H1 (cell line): ENCODE results near the gene TCF21. TPM values are rescaled to one million over a fixed set of nuclear protein-coding genes. Genes with fewer than 3 reads are reported as not detected.
A peak's percentile ranks its signal among the peaks of the same experiment; 100 is the strongest.

ENCODE experiments used
- CTCF ChIA-PET: fragments of 300-600 bp; sonication (Branson Sonifier 250); formaldehyde crosslinking; loops from one replicate; lab custom pipeline; 2021; ENCODE audit not compliant: partially characterized antibody; lab: Charles Lee
- POLR2A ChIA-PET: fragments of 300-600 bp; sonication (Branson Sonifier 250); formaldehyde crosslinking; loops from one replicate; lab custom pipeline; 2021; ENCODE audit warnings: inconsistent platforms; ENCODE audit not compliant: partially characterized antibody; lab: Charles Lee
- DNase-seq, 2 experiments: peaks; one replicate each; pipeline versions ENCODE4 v3.0.0 to v3.0.0-alpha.2; 2010 to 2022; ENCODE audit warnings: low spot score in 2 of 2, low read depth in 1 of 2, mixed read lengths in 1 of 2
- FAIRE-seq: peaks from 2 replicates; lab custom pipeline; 2011; peaks lifted over from hg19 to GRCh38; lab: Jason Lieb, UNC
- H2AFZ ChIP-seq: 2 replicates; pipeline ENCODE4 v1.8.1; 2012; ENCODE audit warnings: low read length, inconsistent platforms
- H2AK5ac ChIP-seq: 2 replicates; pipeline ENCODE4 v1.6.1; 2013; ENCODE audit warnings: low read depth, low read length
- H2BK120ac ChIP-seq: replicated peaks from 2 replicates; pipeline ENCODE3; 2013; ENCODE audit warnings: low read depth, low read length, inconsistent platforms
- H2BK12ac ChIP-seq: 2 replicates; pipeline ENCODE4 v1.6.1; 2013; ENCODE audit warnings: low read depth, low read length
- H2BK15ac ChIP-seq: 2 replicates; pipeline ENCODE4 v1.6.1; 2013; ENCODE audit warnings: low read length
- H2BK20ac ChIP-seq: 2 replicates; pipeline ENCODE4 v1.6.1; 2013; ENCODE audit warnings: low read length
- H2BK5ac ChIP-seq: 2 replicates; pipeline ENCODE4 v1.6.1; 2013; ENCODE audit warnings: low read depth, low read length
- H3K14ac ChIP-seq: 2 replicates; pipeline ENCODE4 v1.6.1; 2013; ENCODE audit warnings: inconsistent platforms; ENCODE audit not compliant: insufficient read length
- H3K18ac ChIP-seq: 2 replicates; pipeline ENCODE4 v1.6.1; 2013; ENCODE audit warnings: low read length; ENCODE audit errors: extremely low read depth
- H3K23ac ChIP-seq: 2 replicates; pipeline ENCODE4 v1.6.1; 2013; ENCODE audit warnings: inconsistent platforms; ENCODE audit not compliant: insufficient read length
- H3K23me2 ChIP-seq: 2 replicates; pipeline ENCODE4 v1.6.1; 2013; ENCODE audit warnings: low read depth, low read length
- H3K27ac ChIP-seq: 2 replicates; pipeline ENCODE4 v1.6.1; 2011; ENCODE audit warnings: low read depth, low read length, inconsistent platforms
- H3K27me3 ChIP-seq, 4 experiments: replicated peaks in 1 of 4; 1 replicate in 1 of 4; 2 replicates in 3 of 4; pipeline versions ENCODE4 v1.6.1 to v1.8.1; 2011 to 2013; ENCODE audit warnings: low read length in 3 of 4, mild to moderate bottlenecking in 3 of 4, inconsistent platforms in 2 of 4, mixed read lengths in 2 of 4, moderate library complexity in 1 of 4; ENCODE audit not compliant: control insufficient read depth in 3 of 4, insufficient read depth in 3 of 4; ENCODE audit errors: extremely low read depth in 1 of 4
- H3K36me3 ChIP-seq, 4 experiments: 2 replicates each; pipeline versions ENCODE4 v1.6.1 to v1.8.1; 2011 to 2013; ENCODE audit warnings: mild to moderate bottlenecking in 4 of 4, low read length in 3 of 4, moderate library complexity in 2 of 4, control low read depth in 1 of 4, inconsistent platforms in 1 of 4; ENCODE audit not compliant: insufficient read depth in 4 of 4, control insufficient read depth in 2 of 4
- H3K4ac ChIP-seq: replicated peaks from 2 replicates; pipeline ENCODE3; 2013; ENCODE audit warnings: low read length, low read depth, mixed read lengths, inconsistent platforms; ENCODE audit not compliant: insufficient read length
- H3K4me1 ChIP-seq, 4 experiments: replicated peaks in 1 of 4; 1 replicate in 1 of 4; 2 replicates in 3 of 4; pipeline versions ENCODE4 v1.6.1 to v1.8.1; 2011 to 2013; ENCODE audit warnings: low read length in 3 of 4, inconsistent platforms in 2 of 4, mixed read lengths in 1 of 4; ENCODE audit not compliant: insufficient read depth in 4 of 4, control insufficient read depth in 3 of 4
- H3K4me2 ChIP-seq, 2 experiments: 2 replicates each; pipeline versions ENCODE4 v1.6.1 to v1.8.1; 2011 to 2013; ENCODE audit warnings: low read depth in 2 of 2, low read length in 2 of 2, control low read depth in 1 of 2, inconsistent platforms in 1 of 2, mild to moderate bottlenecking in 1 of 2; ENCODE audit not compliant: insufficient read depth in 1 of 2
- H3K4me3 ChIP-seq, 4 experiments: fragments of 200-600, 300-600 bp in 1 of 4; sonication (generic), shearing (Covaris generic), sonication (Bioruptor Twin) in 1 of 4; 2 replicates each; pipeline versions ENCODE4 v1.5.1 to v1.8.1; 2011 to 2016; ENCODE audit warnings: low read length in 4 of 4, low read depth in 3 of 4, control low read depth in 2 of 4, inconsistent platforms in 2 of 4, mild to moderate bottlenecking in 2 of 4, mixed read lengths in 1 of 4, moderate library complexity in 1 of 4; ENCODE audit not compliant: insufficient read depth in 2 of 4; ENCODE audit errors: extremely low read depth in 1 of 4
- H3K56ac ChIP-seq: replicated peaks from 2 replicates; pipeline ENCODE3; 2013; ENCODE audit warnings: low read depth, mild to moderate bottlenecking, mixed read lengths, low read length, inconsistent platforms; ENCODE audit not compliant: insufficient read length
- H3K79me1 ChIP-seq: 2 replicates; pipeline ENCODE4 v1.6.1; 2013; ENCODE audit warnings: low read depth, low read length, control low read depth
- H3K79me2 ChIP-seq, 2 experiments: 2 replicates each; pipeline versions ENCODE4 v1.6.1 to v1.8.1; 2012 to 2013; ENCODE audit warnings: low read length in 2 of 2, mild to moderate bottlenecking in 2 of 2, inconsistent platforms in 1 of 2; ENCODE audit not compliant: insufficient read depth in 2 of 2, control insufficient read depth in 1 of 2
- H3K9ac ChIP-seq, 4 experiments: replicated peaks in 1 of 4; 1 replicate in 1 of 4; 2 replicates in 3 of 4; pipeline versions ENCODE4 v1.6.1 to v1.8.1; 2011 to 2013; ENCODE audit warnings: low read depth in 3 of 4, low read length in 3 of 4, control low read depth in 2 of 4, mild to moderate bottlenecking in 2 of 4, moderate library complexity in 2 of 4, inconsistent platforms in 1 of 4; ENCODE audit errors: extremely low read depth in 1 of 4
- H3K9me3 ChIP-seq, 2 experiments: 2 replicates each; pipeline versions ENCODE4 v1.6.1 to v1.8.1; 2012 to 2013; ENCODE audit warnings: mild to moderate bottlenecking in 2 of 2, moderate library complexity in 2 of 2, control low read depth in 1 of 2, inconsistent platforms in 1 of 2, low read depth in 1 of 2, low read length in 1 of 2, mixed read lengths in 1 of 2; ENCODE audit not compliant: insufficient read depth in 2 of 2
- H4K20me1 ChIP-seq, 2 experiments: replicated peaks in 1 of 2; 2 replicates each; pipeline versions ENCODE3 to v1.8.1; 2011 to 2013; ENCODE audit warnings: inconsistent platforms in 2 of 2, low read length in 2 of 2, mild to moderate bottlenecking in 1 of 2; ENCODE audit not compliant: insufficient read depth in 2 of 2, control insufficient read depth in 1 of 2
- H4K5ac ChIP-seq: 2 replicates; pipeline ENCODE4 v1.6.1; 2013; ENCODE audit warnings: low read length, low read depth, mixed read lengths, inconsistent platforms; ENCODE audit not compliant: insufficient read length
- H4K8ac ChIP-seq: 2 replicates; pipeline ENCODE4 v1.8.0; 2013; ENCODE audit warnings: mild to moderate bottlenecking, moderate library complexity, low read length, inconsistent platforms; ENCODE audit not compliant: insufficient read depth; ENCODE audit errors: extremely low read depth
- H4K91ac ChIP-seq: replicated peaks from 2 replicates; pipeline ENCODE3; 2013; ENCODE audit warnings: low read length, mixed read lengths, inconsistent platforms; ENCODE audit not compliant: insufficient read length
- BACH1 ChIP-seq: IDR thresholded peaks from 2 replicates; pipeline ENCODE4 v1.6.1; 2012; ENCODE audit warnings: low read length, improper control_type of control experiment
- CHD1 ChIP-seq: IDR thresholded peaks from 2 replicates; pipeline ENCODE4 v1.6.1; 2012; ENCODE audit warnings: low read depth, low read length, improper control_type of control experiment
- EGR1 ChIP-seq: IDR thresholded peaks from 2 replicates; pipeline ENCODE4 v1.6.1; 2011; ENCODE audit warnings: low read depth, low read length, borderline replicate concordance
- POLR2AphosphoS5 ChIP-seq: IDR thresholded peaks from 2 replicates; pipeline ENCODE4 v1.6.1; 2011; ENCODE audit warnings: low read depth, low read length
- RNF2 ChIP-seq: fragments of 200-900, 300-1000 bp; sonication (generic); IDR thresholded peaks from 2 replicates; pipeline ENCODE4 v1.7.1; 2016; ENCODE audit warnings: borderline replicate concordance, low read depth, mild to moderate bottlenecking, antibody characterized with exemption, low read length; ENCODE audit not compliant: poor library complexity, severe bottlenecking; ENCODE audit errors: missing control alignments
- RXRA ChIP-seq: IDR thresholded peaks from 2 replicates; pipeline ENCODE4 v1.6.1; 2011; ENCODE audit warnings: low read depth, mild to moderate bottlenecking, low read length, moderate library complexity; ENCODE audit not compliant: insufficient read depth
- SIN3A ChIP-seq, 2 experiments: IDR thresholded peaks in 1 of 2; conservative IDR thresholded peaks in 1 of 2; 2 replicates each; pipeline ENCODE4 v1.6.1; 2011 to 2012; ENCODE audit warnings: low read length in 2 of 2, improper control_type of control experiment in 1 of 2, low read depth in 1 of 2, mild to moderate bottlenecking in 1 of 2
- SIRT6 ChIP-seq: IDR thresholded peaks from one replicate; pipeline ENCODE4 v1.7.1; 2012; ENCODE audit warnings: low read length, inconsistent platforms
- SP1 ChIP-seq: IDR thresholded peaks from 2 replicates; pipeline ENCODE4 v1.6.1; 2011; ENCODE audit warnings: low read depth, low read length
- TAF1 ChIP-seq: IDR thresholded peaks from 2 replicates; pipeline ENCODE4 v1.6.1; 2011; ENCODE audit warnings: mild to moderate bottlenecking, low read depth, low read length
- TEAD4 ChIP-seq: IDR thresholded peaks from 2 replicates; pipeline ENCODE4 v1.6.1; 2012; ENCODE audit warnings: low read depth, low read length, inconsistent platforms, mixed read lengths
- ZNF274 ChIP-seq: IDR thresholded peaks from 2 replicates; pipeline ENCODE4 v1.7.0; 2012; ENCODE audit warnings: low read length, borderline replicate concordance; ENCODE audit errors: extremely low read depth
- WGBS, 2 experiments: shearing (Covaris generic) in 1 of 2; methylation state at CpG; one replicate each; pipeline versions ENCODE4 v1.1.6 to v1.1.7; 2013 to 2015; ENCODE audit warnings: low lambda C conversion rate in 2 of 2, mixed read lengths in 2 of 2, inconsistent platforms in 1 of 2, low coverage in 1 of 2, missing lambda C conversion rate in 1 of 2; ENCODE audit not compliant: insufficient replicate concordance in 2 of 2, insufficient coverage in 1 of 2, insufficient read length in 1 of 2; ENCODE audit errors: extremely low coverage in 1 of 2, missing lambda C conversion rate in 1 of 2; 5-methylcytosine and 5-hydroxymethylcytosine counted together
- polyA plus RNA-seq, 7 experiments: library from polyadenylated mRNA; depleted of rRNA in 3 of 7; stranded (reverse) in 5 of 7; unstranded in 2 of 7; fragments of >200 nt in 5 of 7; fragments of 200-250 nt in 2 of 7; gene quantifications; 1 replicate in 5 of 7; 2 replicates in 1 of 7; 4 replicates in 1 of 7; pipeline versions ENCODE4 v1.2.1 to v1.2.3, GENCODE V29; 2011 to 2013; ENCODE audit warnings: missing spikeins in 2 of 7, mixed read lengths in 2 of 7
- total RNA-seq: library from RNA; stranded (reverse); fragmentation: NEBNext Ultra II Directional; extraction: Animal tissue kit (Norgen Biotek cat#: 25700); gene quantifications from 2 replicates; pipeline ENCODE4 v1.2.1, GENCODE V29; 2021

Gene TCF21
- total and polyA plus RNA-seq, 2 of the 8 experiments (the other 6 are each of a cell fraction or from before 2014, with no cell fraction given) = 0.05 to 0.09 TPM

DNA sequence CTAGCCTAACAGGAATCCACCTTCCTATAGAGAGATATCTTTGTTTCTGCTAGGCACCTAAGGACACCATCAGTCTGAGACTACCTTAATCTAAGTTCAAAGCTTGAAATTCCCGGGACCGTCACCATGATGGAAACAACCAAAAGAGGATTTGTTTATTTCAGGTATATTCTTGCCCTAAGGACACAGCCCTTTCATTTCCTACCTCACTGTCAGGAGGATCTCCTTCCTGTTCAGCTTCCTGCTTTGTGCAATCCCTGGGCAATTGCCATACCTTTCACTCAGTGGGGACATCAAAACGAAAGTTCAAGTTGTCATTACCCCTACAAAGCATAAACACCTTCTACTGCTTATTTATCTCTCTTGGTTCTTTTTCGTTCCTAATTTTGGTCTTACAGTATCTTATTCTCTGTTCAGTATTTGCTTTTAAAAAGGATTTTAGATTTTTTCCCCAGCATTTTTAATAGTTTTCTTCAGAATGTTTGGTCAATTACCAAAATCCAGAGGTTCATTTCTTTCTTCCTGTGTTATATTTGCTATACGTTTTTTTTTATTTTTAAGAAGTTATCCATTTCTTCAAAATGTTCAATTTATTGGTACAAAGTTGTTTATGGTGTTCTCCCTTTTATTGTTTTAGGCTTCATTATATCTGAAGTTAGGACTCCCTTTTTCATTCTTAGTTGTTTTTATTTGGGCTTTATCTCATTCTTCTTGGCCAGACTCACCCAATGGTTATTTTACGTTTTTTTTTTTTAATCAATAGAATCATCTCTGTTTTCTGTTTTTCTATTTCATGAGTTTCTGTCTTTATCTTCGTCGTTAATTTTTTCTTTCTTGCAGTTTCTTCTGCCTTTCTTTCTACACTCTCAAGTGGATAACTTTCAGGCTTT lies 51.1 kb downstream of the TCF21 start:
- Histone ChIP-seq H4K91ac (no peak overlapping the region), H3K4me1 (no peaks in the 10 kb centered on the region), H2AFZ (0 out of 2 replicates have a peak overlapping the region, but pooled peaks have one; percentile 36), H3K56ac (no peak overlapping the region), H3K27me3 (no peaks in the 10 kb centered on the region), H4K8ac (no peak overlapping the region), H2BK12ac (no peak overlapping the region), H4K20me1 (no peaks in the 10 kb centered on the region), H3K9ac (no peak overlapping the region), H3K23me2 (no peaks in the 10 kb centered on the region), H2AK5ac (no peak overlapping the region), H3K79me1 (no peaks in the 10 kb centered on the region), H3K27ac (no peak overlapping the region), H3K36me3 (no peaks in the 10 kb centered on the region), H3K79me2 (no peaks in the 10 kb centered on the region), H3K4me2 (no peak overlapping the region), H2BK5ac (no peak overlapping the region), H3K4me3 (no peak overlapping the region), H3K18ac (no peak overlapping the region), H3K23ac (no peak overlapping the region), H4K5ac (no peak overlapping the region), H2BK20ac (no peak overlapping the region), H2BK15ac (no peak overlapping the region), H3K14ac (no peak overlapping the region), H3K9me3 (no peaks in the 10 kb centered on the region), H2BK120ac (no peak overlapping the region), H3K4ac (peak overlapping the region; percentile 32)
- TF ChIP-seq RXRA (no peak), TEAD4 (no peak), CHD1 (no peak), ZNF274 (no peak), RNF2 (no peak), SP1 (no peak), TAF1 (no peak), SIRT6 (no peak), BACH1 (no peak), SIN3A (conservative IDR thresholded peaks at IDR 0.05 in 1 of 2, IDR thresholded peaks at IDR 0.05 in 1 of 2; ENCODE audit: low read depth in 1 of 2, low read length in 2 of 2) (no peak), POLR2AphosphoS5 (no peak), EGR1 (no peak)
- CTCF ChIA-PET = interaction anchor here (0.6 to 2.2 kb wide), 5 partner anchors 16 to 184 kb away, joined by 3 to 11 read pairs (median 5); no protein-coding TSS in a partner anchor
- 84% methylated on average over 8 of the region's 8 CpGs; no CpG with 5 or more reads in 1 of the 2 experiments for WGBS, 2 experiments
- FAIRE-seq (peak; percentile 36), DNase-seq (no peak)
- POLR2A ChIA-PET = no interaction called here
